Activated T-cell treated with anti-CD3 and anti-CD28 coated beads, Interleukin-2, amount 50 U/mL, for 4 hours (primary cell): Measurements from ENCODE around the gene EIF4B. TPM values are rescaled to one million over a fixed set of nuclear protein-coding genes. Genes with fewer than 3 reads are reported as not detected.

Experiments used
- ATAC-seq, 2 donors: fragments of 200-7000 bp; cut with Tn5 transposase; one replicate each; pipeline ENCODE4 v1.10.0; 2021
- DNase-seq: peaks from one replicate; pipeline ENCODE4 v3.0.0-alpha.2; 2020
- H3K27me3 Mint-ChIP-seq: one replicate; pipeline ENCODE4 v1.8.0; 2021; ENCODE audit warnings: low read depth, mixed read lengths
- H3K36me3 Mint-ChIP-seq: one replicate; pipeline ENCODE4 v1.8.0; 2022; ENCODE audit warnings: mixed read lengths; ENCODE audit not compliant: insufficient read depth
- H3K4me1 Mint-ChIP-seq: one replicate; pipeline ENCODE4 v1.8.0; 2021; ENCODE audit warnings: low read depth, mixed read lengths
- H3K4me3 Mint-ChIP-seq: one replicate; pipeline ENCODE4 v1.8.0; 2021; ENCODE audit warnings: mild to moderate bottlenecking, moderate library complexity, mixed read lengths
- H3K9me3 Mint-ChIP-seq: one replicate; pipeline ENCODE4 v1.8.0; 2021; ENCODE audit warnings: mixed read lengths
- total RNA-seq, 3 donors: library from RNA; stranded (reverse); gene quantifications; one replicate each; pipeline ENCODE4 v1.2.1, GENCODE V29; 2021

The EIF4B gene
- total RNA-seq, 3 donors from 2014 or later: 617 to 659 (median 632) TPM

DNA sequence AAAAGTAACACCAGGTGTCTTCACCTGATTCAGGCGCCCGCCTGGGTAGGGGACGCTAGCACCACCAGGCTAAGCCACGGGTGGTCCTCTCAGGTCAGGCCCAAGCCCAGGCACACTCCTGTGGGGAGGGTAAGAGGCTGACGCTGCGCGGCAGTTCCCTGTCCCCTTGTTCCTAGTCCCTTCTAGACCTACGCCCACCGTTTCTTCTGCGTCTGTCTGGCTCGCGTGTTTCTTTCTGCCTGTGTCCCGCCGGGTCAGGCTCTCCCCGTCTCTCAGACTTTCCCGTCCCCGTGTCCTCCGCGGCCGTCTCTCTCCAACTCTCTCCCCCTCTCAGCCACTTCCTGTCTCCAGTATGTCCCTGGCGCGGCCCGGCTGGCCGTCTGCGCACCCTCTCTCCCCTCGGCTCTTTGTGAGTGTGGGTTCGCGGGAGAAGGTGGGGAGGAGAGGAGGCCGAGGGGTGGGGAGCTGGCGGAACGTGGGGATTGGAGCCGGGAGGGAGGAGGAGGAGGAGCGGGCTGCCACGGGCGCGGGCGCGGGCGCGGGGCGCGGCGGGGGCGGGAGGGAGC, 40.5 kb downstream of the EIF4B start:
- Mint-ChIP-seq H3K27me3 (no peaks in the 10 kb centered on the region), H3K4me3 (peak overlapping the region; percentile 90), H3K9me3 (no peaks in the 10 kb centered on the region), H3K36me3 (peaks cover 3% of the 10 kb centered on the region), H3K4me1 (peaks cover 16% of the 10 kb centered on the region)
- peak; percentile 38 for DNase-seq
- ATAC-seq: peak; percentile 24 to 42

DNA sequence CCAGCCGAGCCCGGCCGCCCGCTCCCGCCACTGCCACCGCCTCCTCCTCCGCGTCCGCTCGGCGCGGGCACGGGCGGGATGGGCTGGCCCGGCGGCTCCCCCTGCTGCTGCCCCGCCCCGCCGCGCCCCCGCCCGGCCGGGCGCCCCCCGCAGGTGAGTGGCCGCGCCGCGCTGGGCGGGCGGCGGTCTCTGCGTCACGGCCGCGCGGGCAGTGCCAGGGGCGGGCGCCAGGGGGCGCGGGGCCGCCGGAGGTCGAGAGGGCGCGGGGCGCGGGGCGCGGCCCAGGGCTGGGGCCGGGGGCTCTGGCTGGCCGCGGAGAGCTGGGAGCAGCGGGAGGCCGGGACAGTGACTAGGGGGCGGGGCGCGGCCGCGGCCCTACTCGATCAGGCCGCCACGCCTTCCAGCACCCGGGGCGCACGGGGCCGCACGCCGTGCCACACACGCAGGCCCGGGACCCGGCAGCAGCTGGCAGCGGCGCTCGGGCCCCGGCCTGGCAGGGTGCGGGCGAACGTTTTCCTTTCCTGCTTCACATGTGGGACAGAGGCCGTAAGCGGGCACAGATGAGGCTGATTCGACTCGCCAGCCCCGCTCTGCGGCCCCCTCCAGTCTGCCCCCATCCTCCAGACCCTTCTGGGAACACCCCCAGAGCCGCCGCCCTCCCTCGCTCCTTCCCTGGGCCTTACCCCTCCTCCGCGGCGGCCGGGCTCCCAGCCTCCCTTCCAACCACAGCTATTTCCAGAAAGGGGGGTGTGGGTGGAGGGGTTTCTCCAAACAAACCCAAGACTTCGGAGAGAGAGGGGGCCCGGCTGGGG, 41.2 kb downstream of the EIF4B start:
- DNase-seq (peak; percentile 61), ATAC-seq (peak; percentile 78 to 79)
- no peaks in the 10 kb centered on the region for H3K27me3 Mint-ChIP-seq
- H3K9me3 Mint-ChIP-seq: no peaks in the 10 kb centered on the region
- peak overlapping the region; percentile 41 for H3K4me3 Mint-ChIP-seq
- peaks cover 16% of the 10 kb centered on the region for H3K4me1 Mint-ChIP-seq
- H3K36me3 Mint-ChIP-seq: peaks cover 3% of the 10 kb centered on the region

DNA sequence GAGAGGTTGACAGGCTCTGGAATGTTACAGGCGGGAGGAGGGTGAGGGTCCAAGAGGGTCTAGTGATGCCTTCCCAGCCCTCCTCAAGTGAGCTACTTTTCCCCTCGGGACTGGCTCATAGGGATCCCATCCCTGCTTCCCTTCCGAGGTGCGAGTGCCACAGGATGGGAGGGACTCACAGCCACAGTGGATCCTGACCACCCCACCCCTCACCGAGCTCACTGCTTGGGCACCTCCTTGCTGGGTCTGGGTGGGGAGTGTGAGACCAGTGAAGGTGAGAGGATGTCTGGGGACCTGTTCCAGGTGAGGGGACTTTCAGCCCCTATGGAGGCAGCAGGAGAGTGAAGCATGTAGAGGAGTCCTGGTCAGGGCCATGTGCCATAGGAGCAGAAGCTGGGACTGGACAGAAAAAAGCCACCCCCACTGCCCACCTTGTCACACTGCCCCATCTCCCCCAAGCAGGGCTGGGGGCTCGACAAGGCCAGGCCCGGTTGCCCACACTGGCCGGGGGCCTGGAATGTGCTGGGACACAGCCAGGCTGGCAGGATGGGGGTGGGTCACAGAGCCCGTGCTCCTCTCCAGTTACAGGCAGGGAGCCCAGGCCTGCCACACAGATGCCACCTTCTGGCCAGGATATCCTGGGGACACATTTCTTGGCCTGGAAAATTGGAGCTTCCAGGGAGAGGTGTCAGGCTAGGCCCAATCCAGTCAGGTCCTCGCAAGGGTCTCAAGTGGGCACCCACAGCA, 42.0 kb downstream of the EIF4B start:
- Mint-ChIP-seq H3K4me1 (peaks cover 16% of the 10 kb centered on the region), H3K27me3 (no peaks in the 10 kb centered on the region), H3K36me3 (no peaks in the 10 kb centered on the region), H3K9me3 (no peaks in the 10 kb centered on the region), H3K4me3 (peak overlapping the region; percentile 41)
- ATAC-seq: no peak
- DNase-seq: no peak

DNA sequence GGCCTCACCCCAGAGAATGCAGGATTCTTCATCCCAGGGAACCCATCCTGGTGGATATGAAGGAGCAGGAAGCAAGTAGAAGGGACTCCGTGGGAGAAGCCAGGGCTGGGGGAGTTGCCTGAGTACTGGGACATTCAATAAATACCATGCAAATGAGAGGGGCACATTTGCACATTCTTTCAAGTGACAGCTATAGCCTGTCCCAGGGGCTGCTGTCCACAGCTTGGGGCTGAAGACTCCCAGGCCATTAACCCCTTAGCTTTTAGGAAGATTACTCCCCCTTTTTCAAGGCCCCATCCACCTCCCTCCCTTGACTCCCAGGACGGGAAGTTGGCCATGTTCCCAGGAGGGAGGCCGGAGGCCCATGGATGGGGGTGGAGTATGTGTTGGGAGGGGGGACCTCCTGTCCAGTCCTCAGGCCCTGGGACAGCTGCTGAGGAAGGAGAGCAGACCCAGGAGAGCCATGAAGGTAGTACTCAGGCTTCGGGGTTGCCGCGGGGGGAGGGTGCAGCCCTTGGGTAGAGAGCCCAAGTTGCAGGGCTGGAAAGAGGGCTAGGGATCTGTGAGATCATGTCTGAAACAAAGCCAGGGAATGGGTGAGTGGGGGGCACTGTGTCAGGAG, 42.6 kb downstream of the EIF4B start:
- Mint-ChIP-seq H3K4me1 (peaks cover 22% of the 10 kb centered on the region), H3K9me3 (no peaks in the 10 kb centered on the region), H3K36me3 (no peaks in the 10 kb centered on the region), H3K4me3 (no peak overlapping the region), H3K27me3 (no peaks in the 10 kb centered on the region)
- DNase-seq (no peak), ATAC-seq (no peak)

DNA sequence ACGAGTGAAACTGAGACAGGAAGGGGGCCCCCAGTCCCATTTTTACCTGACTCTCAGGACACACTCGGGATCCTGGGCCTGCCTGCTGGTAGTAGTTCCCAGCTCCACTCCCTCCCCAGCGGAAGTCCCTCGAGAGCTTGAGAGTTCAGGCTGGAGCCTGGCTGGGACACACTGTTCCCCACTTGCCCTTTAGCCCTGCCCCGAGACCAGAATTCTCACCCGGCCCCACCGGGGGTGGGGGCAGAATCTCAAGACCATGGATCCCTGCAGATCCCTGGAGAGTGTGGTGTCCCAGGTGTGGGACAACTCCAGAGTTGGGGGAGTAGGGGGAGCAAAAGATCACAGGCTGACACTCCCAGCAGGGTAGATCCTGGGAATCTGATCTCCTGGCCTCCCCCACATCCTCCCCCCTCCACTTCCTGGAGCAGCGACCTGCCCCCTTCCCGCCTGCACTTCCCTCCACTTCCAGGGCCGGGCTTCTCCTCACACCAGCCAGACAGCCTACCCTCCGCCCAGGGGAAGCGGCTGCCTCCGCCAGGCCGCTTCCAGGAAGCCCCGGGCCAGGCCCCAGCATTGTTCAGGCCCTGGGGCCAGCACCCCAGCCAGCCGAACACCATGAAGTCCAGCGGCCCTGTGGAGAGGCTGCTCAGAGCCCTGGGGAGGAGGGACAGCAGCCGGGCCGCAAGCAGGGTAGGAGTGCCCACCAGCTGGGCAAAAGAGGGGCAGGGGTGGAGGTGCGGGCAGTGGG, 43.5 kb downstream of the EIF4B start, which contains the start of gene TNS2:
Gene TNS2 (plus strand): TSS at position 495 of the 748 bp plus-strand sequence. CDS start 121 bp downstream, at position 616.
- H3K27me3 Mint-ChIP-seq: no peaks in the 10 kb centered on the region
- H3K4me1 Mint-ChIP-seq: peaks cover 26% of the 10 kb centered on the region
- H3K9me3 Mint-ChIP-seq: no peaks in the 10 kb centered on the region
- H3K36me3 Mint-ChIP-seq: no peaks in the 10 kb centered on the region
- DNase-seq: no peak
- no peak for ATAC-seq
- no peak within 1 kb of the TSS for H3K4me3 Mint-ChIP-seq

DNA sequence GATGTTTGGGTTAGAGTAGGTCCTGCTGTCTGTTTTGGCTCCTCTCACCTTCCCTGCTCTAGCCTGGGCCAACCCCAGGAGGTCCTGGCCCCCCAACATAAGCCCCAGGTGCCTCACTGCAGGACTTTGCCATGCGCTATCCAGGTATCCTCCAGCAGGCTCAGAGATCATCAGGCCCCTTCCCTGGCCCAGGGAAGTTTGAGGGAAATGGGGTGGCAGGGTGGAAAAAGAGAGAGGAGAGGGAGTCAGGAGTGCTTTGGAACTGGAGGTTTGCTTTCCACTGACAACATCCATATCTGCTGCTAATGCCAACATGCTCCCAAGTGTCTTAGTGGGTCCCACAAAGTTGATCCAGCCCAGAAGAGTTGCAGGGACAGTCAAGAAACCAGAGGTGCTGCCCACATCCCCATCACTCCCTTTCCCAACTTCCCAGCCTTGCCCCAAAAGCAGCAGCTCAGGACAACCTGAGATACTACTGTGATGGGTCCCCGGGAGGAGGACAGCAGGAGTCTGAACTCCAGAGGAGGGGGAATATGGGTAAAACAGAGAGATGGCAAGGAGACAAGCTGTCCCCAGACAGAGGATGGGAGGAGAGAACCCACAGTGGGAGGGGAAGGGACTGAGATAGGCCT, 44.3 kb downstream of the EIF4B start:
- Mint-ChIP-seq H3K4me1 (peaks cover 26% of the 10 kb centered on the region), H3K36me3 (no peaks in the 10 kb centered on the region)
- DNase-seq: no peak

DNA sequence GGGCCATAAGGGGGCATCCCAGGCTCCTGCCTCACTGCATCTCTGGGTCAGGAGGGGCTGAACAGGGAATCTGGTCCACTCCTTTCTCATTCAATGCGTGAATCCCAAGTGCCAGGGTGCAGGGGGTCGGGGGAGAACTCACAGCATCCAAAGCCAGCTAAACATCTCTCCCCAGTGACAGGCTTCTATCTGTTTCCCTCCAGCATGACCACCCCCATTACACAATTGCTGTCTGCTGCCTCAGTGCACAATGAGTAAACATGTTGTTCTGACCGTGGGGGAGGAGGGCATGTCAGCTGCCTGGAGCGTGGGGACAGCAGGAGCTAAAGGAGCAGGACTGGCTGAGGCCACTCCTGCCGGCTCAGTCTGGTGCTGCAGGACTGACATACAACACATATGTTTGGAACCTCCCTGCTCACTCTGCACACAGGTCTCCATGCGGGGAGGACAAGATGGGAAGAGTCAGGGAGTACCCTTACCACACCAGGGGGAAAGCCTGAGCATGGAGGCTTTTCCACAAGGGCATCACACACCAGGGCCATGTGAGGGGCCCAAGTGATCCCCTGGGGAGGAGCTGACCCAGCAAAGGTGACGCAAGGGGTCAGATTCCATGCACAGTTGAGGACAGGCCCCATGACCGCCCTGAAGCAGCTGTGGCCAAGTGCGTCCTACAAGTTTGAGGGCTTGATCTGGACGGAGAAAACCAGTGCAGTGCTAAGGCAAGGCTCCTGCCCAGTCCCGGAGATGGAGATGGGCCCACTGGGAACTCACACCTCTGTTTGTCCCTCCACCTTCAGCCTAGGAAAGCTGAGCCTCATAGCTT, 45.0 kb downstream of the EIF4B start:
- Mint-ChIP-seq H3K4me1 (peaks cover 19% of the 10 kb centered on the region), H3K4me3 (no peak overlapping the region), H3K36me3 (no peaks in the 10 kb centered on the region), H3K27me3 (no peaks in the 10 kb centered on the region), H3K9me3 (no peaks in the 10 kb centered on the region)
- DNase-seq (peak; percentile 4), ATAC-seq (no peak)

More for the DNA sequence above, 44.3 kb downstream of the EIF4B start:
- ATAC-seq: no peak
- Mint-ChIP-seq H3K4me3 (no peak overlapping the region), H3K27me3 (no peaks in the 10 kb centered on the region), H3K9me3 (no peaks in the 10 kb centered on the region)

DNA sequence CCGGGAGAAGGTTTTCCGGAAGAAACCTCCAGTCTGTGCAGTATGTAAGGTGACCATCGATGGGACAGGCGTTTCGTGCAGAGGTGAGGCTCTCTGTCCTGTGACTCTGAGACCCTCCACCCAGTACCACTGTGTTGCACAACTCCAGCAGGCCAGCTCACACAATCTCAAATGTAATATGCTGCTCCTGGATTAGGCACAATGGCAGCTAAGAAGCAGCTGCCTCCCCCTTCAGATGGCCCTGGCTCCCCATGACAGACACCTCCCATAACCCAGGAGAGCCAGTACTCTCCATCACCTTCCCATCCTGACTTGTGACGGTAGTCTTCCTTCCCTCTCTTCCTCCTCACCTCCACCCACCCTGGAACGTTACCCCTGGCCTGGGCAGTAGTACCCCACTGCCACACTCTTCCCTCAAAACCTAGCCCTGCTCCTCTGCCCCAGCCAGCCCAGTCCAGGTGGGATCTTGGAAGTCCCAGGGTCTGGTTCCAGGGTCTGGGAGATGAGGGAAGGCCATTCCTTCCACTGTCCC, 45.7 kb downstream of the EIF4B start:
- Mint-ChIP-seq H3K4me1 (peaks cover 15% of the 10 kb centered on the region), H3K36me3 (no peaks in the 10 kb centered on the region), H3K27me3 (no peaks in the 10 kb centered on the region), H3K9me3 (no peaks in the 10 kb centered on the region), H3K4me3 (peak overlapping the region; percentile 19)
- DNase-seq (no peak), ATAC-seq (no peak)

DNA sequence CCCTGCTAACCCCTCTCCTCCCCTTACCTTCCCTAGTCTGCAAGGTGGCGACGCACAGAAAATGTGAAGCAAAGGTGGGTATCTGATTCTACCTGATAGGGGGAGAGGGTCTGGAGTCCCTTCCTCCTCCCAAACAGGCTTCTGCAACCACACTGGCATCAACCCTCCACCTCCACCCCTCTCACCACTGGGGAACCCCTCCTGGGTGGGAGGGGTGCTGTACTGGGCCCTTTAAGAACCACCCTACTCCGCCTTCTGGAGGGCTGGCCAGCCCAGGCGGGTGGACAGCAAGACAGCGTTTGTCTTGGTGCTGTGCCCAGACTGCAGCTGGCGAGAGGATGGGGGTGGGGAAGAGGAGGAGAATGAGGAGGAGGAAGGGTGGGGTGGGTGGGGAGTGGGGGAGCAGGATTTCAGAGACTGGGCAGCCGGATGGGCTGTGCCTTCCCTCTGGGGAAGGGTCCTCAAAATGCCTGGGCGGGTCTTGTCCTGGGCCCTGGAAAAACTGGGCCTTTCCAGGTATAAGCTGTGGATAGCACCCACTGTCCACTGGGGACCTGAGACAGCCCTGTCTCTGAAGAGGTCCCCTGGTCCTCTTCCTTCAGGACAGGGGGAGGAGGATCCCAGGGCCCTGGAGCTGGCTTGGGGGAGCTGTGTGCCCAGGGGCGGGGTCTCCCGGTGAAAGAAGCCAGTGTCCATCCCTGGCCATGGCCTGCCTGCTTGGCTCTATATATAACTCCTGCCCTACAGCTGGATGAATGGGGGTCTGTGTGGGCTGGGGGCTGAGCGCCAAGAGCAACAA, 46.4 kb downstream of the EIF4B start:
- ATAC-seq (no peak), DNase-seq (no peak)
- no peaks in the 10 kb centered on the region for H3K9me3 Mint-ChIP-seq
- H3K4me1 Mint-ChIP-seq: peaks cover 15% of the 10 kb centered on the region
- peak overlapping the region; percentile 19 for H3K4me3 Mint-ChIP-seq
- H3K27me3 Mint-ChIP-seq: no peaks in the 10 kb centered on the region
- no peaks in the 10 kb centered on the region for H3K36me3 Mint-ChIP-seq

DNA sequence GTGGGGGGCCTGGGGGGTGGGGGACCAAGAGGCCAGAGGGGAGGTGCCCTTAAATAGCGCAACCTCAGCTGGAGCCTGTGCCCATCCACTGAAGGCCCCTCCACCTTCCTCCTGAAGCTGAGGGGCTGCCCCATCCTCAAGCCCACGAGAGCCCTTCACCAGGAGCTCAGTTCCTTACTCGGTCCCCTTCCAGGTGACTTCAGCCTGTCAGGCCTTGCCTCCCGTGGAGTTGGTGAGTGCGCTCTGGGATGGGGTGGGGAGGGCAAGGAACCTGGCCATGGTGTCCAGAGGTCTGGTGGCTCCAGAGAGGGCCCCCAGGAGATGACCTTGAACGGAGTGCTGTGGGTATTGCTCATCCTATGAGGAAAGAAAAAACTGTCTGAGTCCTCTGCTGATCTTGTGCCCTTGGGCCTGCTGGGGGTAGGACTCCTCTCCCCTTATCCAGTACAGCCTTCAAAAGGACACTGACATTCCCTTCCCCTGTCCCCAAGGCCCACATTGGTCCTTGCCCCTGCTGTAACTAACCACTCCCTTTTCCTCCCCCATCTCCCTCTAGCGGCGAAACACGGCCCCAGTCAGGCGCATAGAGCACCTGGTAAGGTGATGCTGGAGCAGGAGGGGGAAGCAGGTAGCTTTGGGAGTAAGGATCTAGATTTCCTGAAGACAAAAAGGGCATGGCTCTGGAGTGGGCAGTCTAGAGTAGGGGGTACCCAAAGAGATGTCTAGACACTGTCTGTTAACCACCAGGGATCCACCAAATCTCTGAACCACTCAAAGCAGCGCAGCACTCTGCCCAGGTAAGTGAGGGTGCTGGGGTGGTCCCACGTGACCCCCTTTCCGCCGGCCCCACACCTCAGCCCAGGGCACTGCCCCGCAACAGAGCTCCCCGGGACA, 47.2 kb downstream of the EIF4B start:
- DNase-seq (peak; percentile 56), ATAC-seq (peak; percentile 35 to 37)
- Mint-ChIP-seq H3K36me3 (no peaks in the 10 kb centered on the region), H3K9me3 (no peaks in the 10 kb centered on the region), H3K4me3 (peak overlapping the region; percentile 87), H3K27me3 (no peaks in the 10 kb centered on the region), H3K4me1 (peaks cover 15% of the 10 kb centered on the region)

DNA sequence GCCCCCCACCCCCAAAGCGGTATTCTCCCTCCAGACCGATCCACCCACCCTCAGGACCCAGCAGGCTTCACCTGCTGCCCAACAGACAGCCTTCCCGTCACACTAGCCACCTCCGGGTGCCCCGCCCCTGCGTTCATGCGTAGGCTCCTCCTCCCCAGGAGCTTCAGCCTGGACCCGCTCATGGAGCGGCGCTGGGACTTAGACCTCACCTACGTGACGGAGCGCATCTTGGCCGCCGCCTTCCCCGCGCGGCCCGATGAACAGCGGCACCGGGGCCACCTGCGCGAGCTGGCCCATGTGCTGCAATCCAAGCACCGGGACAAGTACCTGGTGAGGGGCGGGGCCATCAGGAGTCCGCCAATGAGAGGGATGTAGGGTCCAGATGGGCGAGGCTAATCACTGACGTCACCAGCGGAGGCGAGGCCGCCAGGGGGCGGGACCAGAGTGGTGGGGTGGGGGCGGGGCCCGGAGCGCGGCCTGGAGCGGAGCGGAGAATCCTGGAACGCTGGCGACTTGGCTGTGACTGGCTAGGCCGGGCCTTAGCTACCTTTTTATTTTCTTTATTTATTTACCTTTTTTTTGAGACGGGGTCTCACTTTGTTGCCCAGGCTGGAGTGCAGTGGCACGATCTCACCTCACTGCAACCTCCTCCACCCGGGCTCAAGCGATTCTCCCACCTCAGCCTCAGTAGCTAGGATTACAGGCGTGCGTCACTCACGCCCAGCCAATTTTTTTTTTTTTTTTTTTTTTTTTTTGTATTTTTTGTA, 48.0 kb downstream of the EIF4B start:
- Mint-ChIP-seq H3K27me3 (no peaks in the 10 kb centered on the region), H3K4me1 (peaks cover 11% of the 10 kb centered on the region), H3K4me3 (peak overlapping the region; percentile 87), H3K9me3 (no peaks in the 10 kb centered on the region), H3K36me3 (no peaks in the 10 kb centered on the region)
- peak; percentile 92 for DNase-seq
- peak; percentile 92 to 93 for ATAC-seq
